GM19035 (cell line): ENCODE data around the gene MSH2.

Source experiments
- ATAC-seq: cut with Tn5 transposase; IDR thresholded peaks from one replicate; pipeline ENCODE4 v1.9.1; 2021; ENCODE audit not compliant: unreplicated experiment

Gene MSH2

GRCh38 chr2:47504174-47504810 lies 101.3 kb downstream of the MSH2 start:
- peak; percentile 22 for ATAC-seq

GRCh38 chr2:47506024-47506423 lies 103.1 kb downstream of the MSH2 start:
- no peak for ATAC-seq

- ATAC-seq, result no peak
Observed at GRCh38 chr2:47506436-47506835, 103.5 kb downstream of the MSH2 start.

GRCh38 chr2:47508080-47508479 lies 105.1 kb downstream of the MSH2 start:
- ATAC-seq, result no peak

- ATAC-seq, result no peak
Observed at GRCh38 chr2:47508641-47509040, 105.7 kb downstream of the MSH2 start.

GRCh38 chr2:47509250-47509649 lies 106.3 kb downstream of the MSH2 start:
- no peak for ATAC-seq

- ATAC-seq, result no peak
Observed at GRCh38 chr2:47509821-47510385, 106.9 kb downstream of the MSH2 start.

GRCh38 chr2:47510745-47511144 lies 107.8 kb downstream of the MSH2 start:
- ATAC-seq, result no peak

- no peak for ATAC-seq
Observed at GRCh38 chr2:47512581-47513083, 109.7 kb downstream of the MSH2 start.

GRCh38 chr2:47513981-47514520 lies 111.1 kb downstream of the MSH2 start:
- no peak for ATAC-seq

- no peak for ATAC-seq
Observed at GRCh38 chr2:47516360-47517104, 113.6 kb downstream of the MSH2 start.

GRCh38 chr2:47518497-47519146 lies 115.7 kb downstream of the MSH2 start:
- ATAC-seq, result no peak

GRCh38 chr2:47519147-47519537 lies 116.2 kb downstream of the MSH2 start:
- no peak for ATAC-seq

GRCh38 chr2:47519604-47520301 lies 116.8 kb downstream of the MSH2 start:
- no peak for ATAC-seq

GRCh38 chr2:47520302-47520630 lies 117.3 kb downstream of the MSH2 start:
- ATAC-seq, result no peak

GRCh38 chr2:47520825-47521665 lies 118.1 kb downstream of the MSH2 start:
- ATAC-seq, result peak; percentile 91

- no peak for ATAC-seq
Observed at GRCh38 chr2:47521666-47522285, 118.8 kb downstream of the MSH2 start.

- ATAC-seq, result no peak
Observed at GRCh38 chr2:47525167-47525566, 122.2 kb downstream of the MSH2 start.

GRCh38 chr2:47528455-47528854 lies 125.5 kb downstream of the MSH2 start:
- no peak for ATAC-seq

- ATAC-seq, result no peak
Observed at GRCh38 chr2:47528874-47529273, 125.9 kb downstream of the MSH2 start.
